ENCODE data around the gene SCEL. TPM values are rescaled to one million over a fixed set of nuclear protein-coding genes. Genes with fewer than 3 reads are reported as not detected.
"Not testable (repeated sequence)": the region's sequence is repeated elsewhere in the genome, so short reads cannot be mapped to it uniquely, and the experiment has no call there.

Gene SCEL
- total and polyA plus RNA-seq, 2 of the 4 experiments (the other 2 are of a cell fraction): not detected

DNA sequence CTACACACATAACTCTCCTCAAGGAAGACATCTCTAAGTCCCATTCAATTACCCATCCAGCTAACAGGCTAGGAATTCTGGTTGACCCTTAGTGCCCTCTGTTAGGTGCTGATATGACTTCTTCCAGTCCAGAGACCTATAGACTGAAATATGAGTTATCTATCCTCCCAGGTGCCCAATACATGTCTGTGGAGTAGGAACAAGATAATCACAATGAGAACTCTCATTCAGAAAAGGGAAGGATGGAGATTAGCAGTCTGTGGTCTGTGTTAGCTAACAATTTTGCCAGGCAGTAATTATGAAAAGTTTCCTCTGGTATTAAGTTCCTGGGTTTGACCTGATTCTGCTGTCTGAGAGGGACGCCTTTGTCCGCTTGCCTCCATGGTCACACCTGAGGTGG lies 117.8 kb downstream of the SCEL start:
- Histone ChIP-seq H3K27me3 (ENCODE audit: control insufficient read depth, insufficient read depth, low read length) (no peaks in the 10 kb centered on the region), H3K18ac (ENCODE audit: low read depth, low read length) (no peak overlapping the region), H3K79me1 (ENCODE audit: low read depth in 1 of 2, low read length in 2 of 2) (no peaks in the 10 kb centered on the region), H2BK120ac (ENCODE audit: low read depth, low read length) (no peak overlapping the region), H3K4me3 (ENCODE audit: insufficient read depth, low read depth, low read length) (no peak overlapping the region), H2AK5ac (ENCODE audit: low read depth, low read length) (no peak overlapping the region), H3K4me2 (ENCODE audit: low read depth, low read length) (no peak overlapping the region), H3K36me3 (ENCODE audit: control insufficient read depth, insufficient read depth, low read length) (no peaks in the 10 kb centered on the region), H3K27ac (ENCODE audit: insufficient read depth, low read length) (no peak overlapping the region), H3K56ac (ENCODE audit: extremely low read depth, insufficient read depth, low read length) (no peak overlapping the region), H3K4ac (ENCODE audit: low read depth, low read length) (no peak overlapping the region), H3K4me1 (ENCODE audit: control insufficient read depth, insufficient read depth, low read length) (no peaks in the 10 kb centered on the region), H4K8ac (ENCODE audit: low read depth in 2 of 2, low read length in 2 of 2) (no peak overlapping the region), H2BK5ac (ENCODE audit: low read depth, low read length, poor library complexity, severe bottlenecking) (no peak overlapping the region), H4K91ac (ENCODE audit: insufficient read depth, low read depth, low read length) (no peak overlapping the region), H2AK9ac (replicated peaks; ENCODE audit: low read depth, low read length, poor library complexity) (no peak overlapping the region), H3K9ac (ENCODE audit: low read depth, low read length) (no peak overlapping the region), H2BK15ac (ENCODE audit: low read depth, low read length) (no peak overlapping the region), H3K14ac (replicated peaks; ENCODE audit: low read depth, low read length) (no peak overlapping the region), H2AFZ (replicated peaks; ENCODE audit: low read length, poor library complexity) (no peak overlapping the region), H3K23ac (ENCODE audit: low read depth, low read length) (no peak overlapping the region), H3K9me1 (ENCODE audit: insufficient read depth, low read length) (no peaks in the 10 kb centered on the region), H2BK20ac (ENCODE audit: low read depth, low read length) (no peak overlapping the region), H4K5ac (ENCODE audit: low read depth, low read length) (no peak overlapping the region), H4K20me1 (ENCODE audit: insufficient read depth, low read length) (no peaks in the 10 kb centered on the region), H3K9me3 (ENCODE audit: control insufficient read depth, insufficient read depth, low read length) (no peaks in the 10 kb centered on the region)
- no peak for ATAC-seq (ENCODE audit: low read depth)
- TF ChIP-seq MXI1 (IDR thresholded peaks at IDR 0.05; ENCODE audit: borderline replicate concordance, low read depth, low read length): no peak
- TF ChIP-seq NFE2L2 (IDR thresholded peaks at IDR 0.05; ENCODE audit: low read depth, low read length): no peak
- TF ChIP-seq FOS (IDR thresholded peaks at IDR 0.05; ENCODE audit: low read depth, low read length): no peak
- TF ChIP-seq MAFK (IDR thresholded peaks at IDR 0.05; ENCODE audit: low read depth, low read length): no peak
- TF ChIP-seq BHLHE40 (IDR thresholded peaks at IDR 0.05; ENCODE audit: low read depth, low read length): no peak
- TF ChIP-seq MAZ (IDR thresholded peaks at IDR 0.05; ENCODE audit: borderline replicate concordance, low read depth, low read length): no peak
- in situ Hi-C loops (cut with MboI; ENCODE audit: low sequenced_read_pairs) (no loop called here), intact Hi-C loops (cut with micrococcal nuclease) (no loop called here), dilution Hi-C loops (cut with HindIII; ENCODE audit: low sequenced_read_pairs, unreplicated experiment) (no loop called here)
- no TSS peak for BruUV-seq (replicated peaks)
- 100% methylated on average over 2 of the region's 2 CpGs; no CpG with 5 or more reads in 1 of the 2 experiments for WGBS, 2 experiments (ENCODE audit: extremely low coverage in 2 of 2, insufficient read length in 1 of 2)
- ChIA-PET CTCF (no interaction called here), POLR2A (ENCODE audit: unreplicated experiment) (no interaction called here)
- no peak for DNase-seq

GRCh38 chr13:77660016-77660415 lies 124.5 kb downstream of the SCEL start:
- dilution Hi-C loops (cut with HindIII; ENCODE audit: low sequenced_read_pairs, unreplicated experiment); H2AK5ac ChIP-seq (ENCODE audit: low read depth, low read length); H3K79me1 ChIP-seq (ENCODE audit: low read depth in 1 of 2, low read length in 2 of 2); H3K4me2 ChIP-seq (ENCODE audit: low read depth, low read length); H3K9me3 ChIP-seq (ENCODE audit: control insufficient read depth, insufficient read depth, low read length); H3K14ac ChIP-seq (replicated peaks; ENCODE audit: low read depth, low read length); H3K4ac ChIP-seq (ENCODE audit: low read depth, low read length); ATAC-seq (ENCODE audit: low read depth); H4K8ac ChIP-seq (ENCODE audit: low read depth in 2 of 2, low read length in 2 of 2); H3K4me3 ChIP-seq (ENCODE audit: insufficient read depth, low read depth, low read length); intact Hi-C loops (cut with micrococcal nuclease); BruUV-seq (replicated peaks); H3K27ac ChIP-seq (ENCODE audit: insufficient read depth, low read length); H3K18ac ChIP-seq (ENCODE audit: low read depth, low read length); H2BK5ac ChIP-seq (ENCODE audit: low read depth, low read length, poor library complexity, severe bottlenecking); H4K20me1 ChIP-seq (ENCODE audit: insufficient read depth, low read length); H2BK15ac ChIP-seq (ENCODE audit: low read depth, low read length); H2AK9ac ChIP-seq (replicated peaks; ENCODE audit: low read depth, low read length, poor library complexity); DNase-seq; H4K5ac ChIP-seq (ENCODE audit: low read depth, low read length); H2BK20ac ChIP-seq (ENCODE audit: low read depth, low read length); H3K23ac ChIP-seq (ENCODE audit: low read depth, low read length); H3K4me1 ChIP-seq (ENCODE audit: control insufficient read depth, insufficient read depth, low read length); H3K36me3 ChIP-seq (ENCODE audit: control insufficient read depth, insufficient read depth, low read length); H3K56ac ChIP-seq (ENCODE audit: extremely low read depth, insufficient read depth, low read length); H2BK120ac ChIP-seq (ENCODE audit: low read depth, low read length); H2AFZ ChIP-seq (replicated peaks; ENCODE audit: low read length, poor library complexity); in situ Hi-C loops (cut with MboI; ENCODE audit: low sequenced_read_pairs); H3K9ac ChIP-seq (ENCODE audit: low read depth, low read length); H3K27me3 ChIP-seq (ENCODE audit: control insufficient read depth, insufficient read depth, low read length); H4K91ac ChIP-seq (ENCODE audit: insufficient read depth, low read depth, low read length); POLR2A ChIA-PET (ENCODE audit: unreplicated experiment); CTCF ChIA-PET; H3K9me1 ChIP-seq (ENCODE audit: insufficient read depth, low read length): not testable (repeated sequence)
- WGBS, 2 experiments (ENCODE audit: extremely low coverage in 2 of 2, insufficient read length in 1 of 2): 78% methylated on average over 5 of the region's 23 CpGs; no CpG with 5 or more reads in 1 of the 2 experiments

All from IMR-90 (cell line).